Cerebellar cortex (tissue), 1 donor: ENCODE measurements around the gene NDUFAF2.
"Not testable (repeated sequence)": the region's sequence is repeated elsewhere in the genome, so short reads cannot be mapped to it uniquely, and the experiment has no call there.

Experiments
- DNase-seq: peaks from one replicate; pipeline ENCODE4 v3.0.0-alpha.2; 2015; ENCODE audit warnings: low spot score

NDUFAF2 gene

DNA sequence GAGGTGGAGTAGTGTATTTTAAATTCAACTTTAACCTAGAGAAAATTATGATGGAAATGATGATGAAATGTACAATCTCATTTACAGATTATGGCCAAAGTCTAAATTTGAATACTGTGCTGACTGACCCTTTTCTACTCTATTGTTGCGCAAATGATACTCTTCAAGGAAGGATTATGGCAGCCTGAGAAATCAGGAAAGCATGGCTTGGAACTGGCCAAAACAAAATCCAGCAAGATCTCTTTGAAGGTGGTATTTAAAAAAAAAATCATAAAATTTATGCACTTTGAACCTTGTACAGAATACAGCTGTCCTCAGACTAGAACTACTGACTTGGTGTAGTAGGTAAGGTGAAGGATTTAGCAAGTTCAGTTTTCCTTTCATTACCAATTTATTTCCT, 105.3 kb downstream of the NDUFAF2 start:
- no peak for DNase-seq

DNA sequence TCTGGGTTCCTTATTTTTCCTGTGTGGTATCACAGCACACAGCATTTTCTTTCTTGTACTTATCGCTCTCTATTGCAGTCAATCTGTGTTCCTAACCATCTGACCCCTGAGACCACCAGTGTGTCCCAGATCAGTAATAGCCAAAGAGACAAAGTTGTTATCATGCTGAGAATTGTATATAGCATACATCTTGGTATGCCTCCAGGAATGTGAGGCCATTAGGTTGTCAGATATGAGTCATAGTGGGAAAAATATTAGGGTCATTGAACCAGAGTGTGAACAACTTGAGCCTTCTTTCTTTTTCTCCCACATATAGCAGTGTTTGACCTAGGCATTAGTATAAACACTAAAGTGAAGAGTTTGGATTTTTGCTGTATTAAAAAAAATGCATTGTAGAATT, 106.3 kb downstream of the NDUFAF2 start:
- DNase-seq: no peak

DNA sequence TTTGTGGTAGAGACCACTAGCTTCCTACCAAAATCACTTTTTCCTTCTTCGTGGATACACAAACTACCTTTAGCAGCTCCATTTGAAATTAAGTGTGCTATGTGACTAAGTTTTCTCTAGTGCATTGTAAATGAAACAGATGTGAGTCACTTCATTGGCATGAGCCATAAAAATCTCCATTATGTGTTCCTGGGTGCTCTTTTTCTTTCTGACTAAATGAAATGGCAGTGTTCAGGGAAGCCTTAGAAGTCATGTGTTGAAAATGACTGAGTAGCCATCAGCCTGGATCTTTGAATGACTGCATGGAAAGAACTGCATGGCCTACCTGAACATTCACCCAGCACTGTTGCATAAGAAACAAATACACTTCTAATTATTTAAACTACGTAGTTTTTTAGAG, 107.9 kb downstream of the NDUFAF2 start:
- DNase-seq: no peak

DNA sequence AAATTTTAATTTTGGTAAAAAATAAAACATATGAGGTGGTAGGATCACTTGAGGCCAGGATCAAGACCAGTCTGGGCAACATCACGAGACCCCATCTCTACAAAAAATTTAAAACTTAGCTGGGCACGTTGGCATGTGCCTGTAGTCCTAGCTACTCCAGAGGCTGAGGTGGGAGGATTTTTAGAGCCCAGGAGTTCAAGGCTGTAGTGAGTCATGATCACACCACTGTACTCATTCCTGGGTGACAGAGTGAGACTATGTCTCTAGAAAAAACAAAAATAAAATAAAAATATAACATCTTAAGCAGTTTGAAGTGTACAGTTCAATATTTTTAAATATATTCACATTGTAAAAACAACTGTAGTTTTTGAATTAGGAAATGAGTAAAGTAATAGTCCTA, 108.9 kb downstream of the NDUFAF2 start:
- no peak for DNase-seq

DNA sequence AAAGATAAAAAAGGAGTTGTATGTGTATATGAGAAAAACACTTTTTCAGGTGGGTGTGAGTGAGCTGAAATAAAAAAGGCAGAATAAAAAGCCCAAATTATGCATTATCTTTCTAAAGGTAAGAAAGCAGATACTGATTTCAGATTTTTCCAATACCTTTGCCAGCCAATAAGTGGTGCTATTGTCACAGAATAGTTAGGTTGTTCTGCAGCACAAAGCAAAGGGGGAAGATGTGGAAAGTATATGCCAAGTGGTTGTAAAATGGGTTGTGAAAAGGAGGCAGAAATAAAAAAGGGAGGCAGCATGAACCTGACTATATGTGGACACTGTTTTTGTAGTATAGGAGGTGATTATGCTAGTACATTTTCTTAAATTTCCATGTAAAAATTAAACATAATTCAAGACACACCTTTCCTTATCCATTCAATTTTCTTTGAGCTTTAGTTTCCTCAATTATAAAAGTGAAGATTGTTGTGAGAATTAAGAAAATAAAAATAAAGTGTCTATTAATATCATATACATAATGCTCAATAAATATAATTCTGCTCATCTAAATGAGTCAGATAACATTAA, 110.5 kb downstream of the NDUFAF2 start:
- peak; percentile 50 for DNase-seq

DNA sequence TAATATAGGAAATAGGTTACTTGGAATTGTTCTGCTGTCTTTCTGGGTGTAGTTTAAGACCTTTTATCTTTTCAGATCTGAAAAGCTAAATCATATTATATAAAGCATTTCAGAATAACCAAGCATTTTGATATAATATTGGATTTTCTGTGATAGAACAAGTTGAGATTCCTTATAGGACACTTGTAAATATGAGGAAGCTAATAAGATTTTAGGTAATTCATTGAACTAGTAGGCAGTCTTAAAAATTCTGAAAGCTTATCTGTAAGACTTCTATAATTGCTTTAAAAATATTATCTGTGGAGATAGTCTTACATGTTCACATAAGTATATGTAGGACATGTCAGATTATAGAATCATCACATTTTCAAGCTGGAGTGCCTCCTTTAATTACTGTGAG, 114.5 kb downstream of the NDUFAF2 start:
- no peak for DNase-seq

DNA sequence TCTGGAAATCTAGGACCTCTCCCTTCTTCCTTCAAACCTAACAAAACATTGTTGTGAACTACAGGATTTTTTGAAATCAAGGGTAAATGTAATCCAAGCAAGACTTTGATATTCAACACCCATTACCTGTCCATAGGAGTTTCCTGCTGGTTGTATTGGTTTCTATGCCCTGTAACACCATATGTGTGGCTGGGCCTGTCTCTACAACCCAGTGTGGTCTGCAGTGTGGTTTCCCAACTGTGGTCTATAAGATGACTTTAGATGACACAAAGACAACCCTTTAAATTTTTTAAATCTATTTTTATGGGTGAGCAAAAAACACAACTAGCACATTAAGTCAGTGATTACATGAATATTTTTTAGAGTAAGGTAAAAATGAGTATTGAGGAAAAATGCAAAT, 124.1 kb downstream of the NDUFAF2 start:
- DNase-seq: no peak

DNA sequence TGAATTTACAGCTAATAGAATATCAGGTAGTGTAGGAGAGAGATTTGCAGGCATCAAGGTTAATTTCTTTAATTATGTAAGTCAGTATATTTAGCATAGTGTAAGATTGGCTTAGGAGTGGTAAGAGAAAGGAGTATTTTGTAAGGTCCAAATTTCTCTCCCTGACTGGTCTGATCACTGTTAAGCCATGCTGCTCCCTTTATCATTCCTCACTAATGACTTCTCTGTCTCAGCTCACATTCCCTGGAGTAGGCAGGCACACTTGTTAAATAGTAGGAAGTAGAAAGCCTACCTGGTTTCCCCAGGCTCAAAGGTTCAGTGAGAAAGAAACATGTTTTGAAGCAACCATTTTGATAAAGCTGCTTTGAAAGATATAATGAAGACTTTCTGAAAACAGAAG, 126.5 kb downstream of the NDUFAF2 start:
- no peak for DNase-seq

DNA sequence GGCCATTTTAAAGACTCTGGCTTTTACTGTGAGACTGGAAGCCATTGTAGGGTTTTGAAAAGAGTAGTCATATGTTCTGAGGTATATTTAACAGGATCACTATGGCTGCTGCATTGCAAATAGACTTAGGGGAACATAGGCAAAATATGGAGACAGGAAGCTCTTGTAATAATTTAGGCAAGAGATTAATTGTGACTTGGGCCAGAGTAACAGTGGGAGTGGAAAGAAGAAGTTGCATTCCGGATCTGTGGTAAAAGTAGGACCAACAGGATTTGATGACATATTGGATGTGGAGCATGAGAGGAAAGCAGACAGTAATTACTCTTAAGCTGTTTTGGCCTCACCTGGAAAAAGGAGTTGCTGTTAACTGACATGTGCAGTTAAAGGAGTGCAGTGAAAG, 131.6 kb downstream of the NDUFAF2 start:
- DNase-seq: no peak

DNA sequence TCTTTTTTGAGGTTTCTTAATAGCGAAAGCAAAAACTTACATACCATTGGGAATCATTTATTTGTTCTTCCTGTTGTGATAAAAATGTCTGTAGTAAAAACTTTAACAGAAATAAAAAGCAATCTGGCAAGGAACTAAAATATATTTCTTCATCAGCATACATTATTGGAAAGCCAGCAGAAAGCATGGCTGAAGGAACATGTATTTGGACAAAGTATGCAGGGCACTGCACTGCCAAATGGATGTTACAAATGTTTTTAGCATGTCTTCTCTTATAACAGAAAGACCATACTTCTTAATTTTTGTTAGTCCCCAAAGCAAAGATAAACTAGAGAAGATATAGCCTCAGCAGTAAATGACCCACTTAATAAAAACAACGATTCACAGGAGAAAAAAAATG, 136.7 kb downstream of the NDUFAF2 start:
- DNase-seq: no peak

DNA sequence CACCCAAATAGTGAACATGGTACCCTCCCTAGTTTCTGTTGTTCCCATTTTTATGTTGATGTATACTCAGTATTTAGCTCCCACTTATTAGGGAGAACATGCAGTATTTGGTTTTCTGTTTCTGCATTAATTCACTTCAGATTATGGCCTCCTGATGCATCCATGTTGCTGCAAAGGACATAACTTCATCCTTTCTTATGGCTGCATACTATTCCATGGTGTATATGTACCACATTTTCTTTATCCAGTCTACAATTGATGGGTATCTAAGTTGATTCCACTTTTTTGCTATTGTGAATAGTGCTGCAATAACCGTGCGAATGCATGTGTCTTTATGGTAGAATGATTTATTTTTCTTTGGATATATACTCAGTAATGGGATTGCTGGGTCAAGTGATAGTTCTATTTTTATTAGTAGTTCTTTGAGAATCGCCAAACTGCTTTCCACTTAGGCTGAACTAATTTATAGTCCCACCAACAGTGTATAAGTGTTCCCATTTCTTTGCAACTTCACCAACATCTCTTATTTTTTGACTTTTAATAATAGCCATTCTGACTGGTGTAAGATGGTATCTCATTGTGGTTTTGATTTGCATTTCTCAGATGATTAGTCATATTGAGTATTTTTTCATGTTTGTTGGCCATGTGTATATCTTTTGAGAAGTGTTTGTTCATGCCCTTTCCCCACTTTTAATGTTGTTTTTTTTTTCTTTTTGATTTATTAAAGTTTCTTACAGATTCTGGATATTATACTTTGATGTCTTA, 137.7 kb downstream of the NDUFAF2 start:
- no peak for DNase-seq

DNA sequence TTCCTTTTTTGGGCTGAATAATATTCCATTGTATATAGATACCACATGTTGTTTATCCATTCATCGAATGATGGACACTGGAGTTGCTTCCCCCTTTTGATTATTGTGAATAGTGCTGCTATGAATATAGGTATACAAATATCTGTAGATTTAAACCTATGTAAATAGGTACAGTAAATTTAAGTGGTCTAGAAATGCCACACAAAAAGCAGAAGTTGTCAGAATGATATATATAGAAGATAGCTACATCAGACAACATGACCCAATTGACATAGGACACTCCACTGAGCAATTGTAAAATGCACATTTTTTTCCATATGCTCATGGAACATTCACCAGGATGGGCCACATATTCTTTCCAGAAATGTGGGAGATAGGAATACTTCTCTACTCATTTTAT, 139.7 kb downstream of the NDUFAF2 start:
- no peak for DNase-seq

DNA sequence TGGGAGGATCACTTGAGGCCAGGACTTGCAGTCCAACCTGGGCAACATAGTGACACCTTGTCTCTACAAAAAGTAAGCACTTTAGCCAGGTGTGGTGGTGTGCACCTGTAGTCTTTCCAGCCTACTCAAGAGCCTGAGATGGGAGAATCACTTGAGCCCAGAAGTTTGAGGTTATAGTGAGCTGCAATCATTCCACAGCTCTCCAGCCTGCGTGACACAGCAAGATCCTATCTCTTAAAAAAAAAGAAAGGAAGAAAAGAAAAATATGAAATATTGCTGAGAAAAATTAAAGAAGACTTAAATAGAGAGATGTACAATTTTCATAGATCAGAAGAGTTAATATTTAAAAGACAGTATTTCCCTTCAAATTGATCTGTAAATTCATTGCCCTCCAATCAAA, 140.9 kb downstream of the NDUFAF2 start:
- DNase-seq: no peak

DNA sequence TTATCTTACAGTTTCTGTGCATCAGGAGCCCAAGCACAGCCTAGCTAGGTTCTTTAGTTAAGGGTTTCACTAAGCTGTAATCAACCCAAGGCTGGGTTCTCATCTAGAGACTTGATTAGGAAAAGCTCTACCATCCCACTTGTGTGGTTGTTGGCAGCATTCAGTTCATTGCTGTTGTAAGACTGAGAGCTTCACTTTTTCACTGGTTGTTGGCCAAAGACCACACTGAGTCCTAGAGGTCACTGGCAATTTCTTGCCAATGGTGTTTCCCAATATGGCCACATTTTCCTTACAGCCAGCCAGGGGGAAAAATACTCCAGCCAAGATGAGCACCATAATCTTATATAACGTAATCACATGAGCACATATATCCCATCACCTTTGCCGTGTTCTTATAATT, 142.9 kb downstream of the NDUFAF2 start:
- DNase-seq: no peak

DNA sequence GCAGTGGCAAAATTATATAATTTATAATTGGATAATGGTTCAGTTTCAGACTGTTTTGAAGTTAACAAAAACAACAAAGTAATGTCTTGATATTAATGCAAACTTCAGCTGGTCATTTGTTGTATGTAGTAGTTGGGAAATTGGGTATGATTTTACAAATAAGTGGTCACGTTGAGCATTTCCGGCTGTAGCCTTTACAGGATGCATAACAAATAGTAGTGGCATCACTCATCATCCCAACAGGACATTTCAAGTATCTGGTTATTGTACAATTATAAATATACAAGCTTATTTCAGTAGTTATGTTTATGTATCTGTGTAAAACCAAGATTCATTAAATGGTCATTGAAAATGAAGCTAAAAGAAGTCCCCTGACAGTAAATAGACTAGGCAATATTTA, 144.3 kb downstream of the NDUFAF2 start:
- DNase-seq: no peak

DNA sequence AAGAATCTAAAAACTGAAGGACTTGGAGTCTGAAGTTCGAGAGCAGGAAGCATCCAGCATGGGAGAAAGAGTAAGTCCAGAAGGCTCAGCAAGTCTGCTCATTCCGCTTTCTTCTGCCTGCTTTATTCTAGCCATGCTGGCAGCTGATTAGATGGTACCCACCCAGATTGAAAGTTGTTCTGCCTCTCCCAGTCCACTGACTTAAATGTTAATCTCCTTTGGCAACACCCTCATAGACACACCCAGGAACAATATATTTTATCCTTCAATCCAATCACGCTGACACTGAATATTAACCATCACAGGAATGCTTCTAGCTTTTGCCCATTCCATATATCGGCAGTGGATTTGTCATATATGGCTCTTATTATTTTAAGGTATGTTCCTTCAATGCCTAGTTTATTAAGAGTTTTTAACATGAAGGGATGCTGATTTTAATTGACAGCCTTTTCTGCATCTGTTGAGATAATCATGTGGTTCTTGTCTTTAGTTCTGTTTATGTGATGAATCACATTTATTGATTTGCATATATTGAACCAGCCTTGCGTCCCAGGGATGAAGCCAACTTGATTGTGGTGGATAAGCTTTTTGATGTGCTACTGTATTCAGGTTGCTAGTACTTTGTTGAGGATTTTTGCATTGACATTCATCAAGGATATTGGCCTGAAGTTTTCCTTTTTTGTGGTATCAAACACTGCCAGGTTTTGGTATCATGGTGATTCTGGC, 148.2 kb downstream of the NDUFAF2 start:
- not testable (repeated sequence) for DNase-seq

DNA sequence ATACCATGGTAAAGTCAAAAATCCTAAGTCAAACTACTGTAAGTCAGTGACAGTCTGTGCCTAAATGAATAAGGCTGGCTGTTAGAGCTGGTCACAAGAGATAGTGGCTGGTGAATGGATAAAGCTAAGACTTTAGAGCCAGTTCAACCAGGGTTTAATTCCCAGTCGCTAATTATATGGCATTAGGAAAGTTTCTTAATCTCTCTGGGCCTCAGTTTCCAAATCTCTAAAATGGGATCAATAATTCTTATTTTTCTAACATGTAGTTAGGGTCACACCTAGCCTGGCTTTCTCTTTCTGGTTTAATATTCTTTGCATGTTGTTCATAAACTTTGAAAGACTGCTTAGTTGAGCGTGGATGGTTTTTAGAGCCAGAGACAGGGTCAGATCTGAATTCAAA, 152.5 kb downstream of the NDUFAF2 start:
- no peak for DNase-seq

DNA sequence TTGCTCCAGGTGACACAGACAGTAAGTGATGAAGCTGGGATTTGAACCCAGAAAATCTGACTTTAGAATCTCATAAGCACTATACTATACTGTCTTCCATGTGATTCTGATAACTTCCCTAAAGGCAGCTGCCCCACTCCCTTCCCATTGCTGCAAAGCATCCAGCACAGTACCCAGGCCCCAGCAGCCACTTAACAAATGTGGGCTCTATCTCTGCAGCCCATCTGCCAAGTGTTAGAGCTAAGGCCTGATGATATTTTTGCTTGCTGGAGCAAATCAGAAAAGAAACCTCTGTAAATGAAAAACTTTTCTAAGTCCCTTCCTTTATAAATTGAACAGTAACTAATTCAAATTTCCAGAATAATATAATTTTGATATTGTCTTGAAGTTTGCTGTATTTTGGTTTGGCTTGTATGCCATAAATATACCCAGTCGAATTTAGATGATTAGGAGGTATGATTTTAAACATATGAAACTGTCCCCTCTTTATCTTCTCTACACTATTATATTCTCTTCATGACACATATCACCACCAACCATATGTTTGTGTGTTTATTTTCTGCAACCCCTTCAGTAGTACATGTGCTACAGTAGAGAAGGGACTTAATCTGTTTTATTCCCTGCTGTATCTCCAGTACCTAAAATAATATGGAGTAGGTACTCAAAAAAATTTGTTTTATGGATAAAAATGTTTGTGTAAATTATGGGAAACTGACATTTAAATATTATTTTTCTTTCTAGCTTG, 153.4 kb downstream of the NDUFAF2 start:
- DNase-seq: no peak

DNA sequence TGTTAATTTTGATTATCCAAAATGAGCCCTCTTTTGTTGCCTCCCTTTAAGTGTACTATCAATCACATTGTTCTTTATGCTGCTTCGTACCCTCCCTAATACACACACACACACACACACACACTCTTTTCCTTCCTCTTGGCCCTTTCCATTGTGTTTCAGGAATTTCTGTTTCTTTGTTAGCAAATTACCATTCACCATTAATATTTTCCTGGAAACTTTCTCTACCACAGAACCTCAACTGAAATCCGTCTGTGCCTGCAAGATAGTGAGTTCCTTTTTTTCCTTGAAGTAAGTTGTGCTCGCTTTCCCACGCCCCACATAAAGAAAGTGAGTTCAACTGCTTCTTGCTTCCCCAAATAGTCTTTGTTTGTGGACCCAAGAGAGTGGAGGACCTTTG, 155.4 kb downstream of the NDUFAF2 start:
- DNase-seq: no peak

DNA sequence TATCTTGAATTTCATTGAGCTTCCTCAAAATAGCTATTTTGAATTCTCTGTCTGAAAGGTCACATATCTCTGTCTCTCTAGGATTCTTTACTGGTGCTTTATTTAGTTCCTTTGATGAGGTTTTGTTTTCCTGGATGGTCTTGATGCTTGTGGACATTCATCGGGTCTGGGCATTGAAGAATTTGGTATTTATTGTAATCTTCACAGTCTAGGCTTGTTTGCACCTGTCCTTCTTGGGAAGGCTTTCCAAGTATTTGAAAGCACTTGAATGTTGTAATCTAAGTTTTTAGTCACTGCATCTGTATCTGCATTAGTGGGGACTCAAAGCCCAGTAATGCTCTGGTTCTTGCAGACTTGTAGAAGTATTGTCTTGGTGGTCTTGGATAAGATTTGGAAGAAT, 169.4 kb downstream of the NDUFAF2 start:
- DNase-seq: no peak

DNA sequence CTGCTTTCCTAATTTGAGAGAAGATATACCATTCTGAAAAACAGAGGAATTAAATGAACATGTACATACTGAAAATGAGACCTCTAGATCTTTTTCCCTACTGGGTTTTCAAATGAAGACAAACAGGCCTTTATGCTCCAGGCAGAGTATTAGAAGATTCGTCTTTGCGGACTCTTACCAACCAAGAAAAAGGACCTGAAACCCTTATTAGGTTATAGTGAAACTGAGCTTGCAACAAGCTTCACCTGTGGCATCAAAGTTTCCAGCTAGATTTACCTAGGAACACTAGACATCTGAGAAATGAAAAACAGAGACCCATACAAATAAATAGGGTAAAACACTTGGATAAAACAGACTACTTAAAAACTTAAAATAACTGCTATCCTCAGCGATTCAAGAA, 171.0 kb downstream of the NDUFAF2 start:
- DNase-seq: no peak

DNA sequence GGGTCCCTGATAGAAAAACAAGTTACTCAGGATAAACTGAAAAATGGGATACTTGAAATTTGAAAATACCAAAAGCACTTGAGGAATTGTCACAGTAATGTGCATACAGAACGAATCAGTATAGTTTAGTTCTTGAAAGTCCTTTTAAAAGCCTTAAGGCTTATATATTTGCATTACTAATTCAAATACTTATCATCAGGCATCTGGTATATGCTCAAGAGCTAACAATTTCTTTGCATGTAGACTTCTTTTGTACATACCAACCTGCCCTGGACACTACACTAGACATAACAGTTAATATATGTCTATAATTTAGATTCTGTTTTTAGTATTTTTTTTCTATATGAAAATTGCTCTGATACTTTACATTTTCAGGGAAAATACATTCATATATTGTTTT, 174.1 kb downstream of the NDUFAF2 start:
- no peak for DNase-seq

DNA sequence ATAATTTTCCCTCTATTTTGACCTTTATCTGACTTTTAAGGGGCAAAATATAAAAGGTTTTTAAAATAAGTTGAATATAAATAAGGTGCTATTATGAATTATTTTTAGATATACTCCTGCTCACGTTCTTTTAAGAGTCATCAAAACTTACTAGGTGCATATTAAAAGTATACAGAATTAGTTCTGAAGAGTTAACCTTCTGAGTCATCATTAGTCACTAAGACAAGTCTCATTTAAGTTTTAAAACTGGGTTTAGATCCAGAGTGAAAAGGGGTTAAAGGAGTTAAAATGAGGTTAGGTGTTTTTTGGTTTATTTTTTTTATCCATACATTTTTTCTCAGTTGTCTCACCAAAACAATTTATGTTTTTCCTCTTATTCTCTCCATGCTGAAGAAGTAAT, 175.5 kb downstream of the NDUFAF2 start:
- DNase-seq: no peak
